ENCODE data around the gene ROBO1.

DNA sequence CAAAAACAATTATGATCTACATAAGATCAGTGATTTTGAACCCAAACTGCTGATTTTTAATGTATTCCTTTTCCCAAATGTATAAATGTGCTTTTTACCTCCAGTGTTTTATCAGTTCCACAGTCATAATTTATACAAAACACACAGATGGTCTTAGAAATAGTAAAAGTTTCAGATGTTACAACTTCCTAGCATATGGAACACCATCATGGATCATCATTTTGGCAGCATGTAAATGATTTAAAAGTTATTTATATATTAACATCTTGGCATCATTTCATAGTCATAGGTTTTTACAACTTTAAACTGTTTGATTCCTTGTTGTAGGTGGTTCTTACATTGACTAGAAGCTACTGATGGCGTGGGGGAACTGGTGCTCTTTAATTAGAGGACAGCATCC, 1025.3 kb downstream of the ROBO1 start:
- TF ChIP-seq, protein P1, sequence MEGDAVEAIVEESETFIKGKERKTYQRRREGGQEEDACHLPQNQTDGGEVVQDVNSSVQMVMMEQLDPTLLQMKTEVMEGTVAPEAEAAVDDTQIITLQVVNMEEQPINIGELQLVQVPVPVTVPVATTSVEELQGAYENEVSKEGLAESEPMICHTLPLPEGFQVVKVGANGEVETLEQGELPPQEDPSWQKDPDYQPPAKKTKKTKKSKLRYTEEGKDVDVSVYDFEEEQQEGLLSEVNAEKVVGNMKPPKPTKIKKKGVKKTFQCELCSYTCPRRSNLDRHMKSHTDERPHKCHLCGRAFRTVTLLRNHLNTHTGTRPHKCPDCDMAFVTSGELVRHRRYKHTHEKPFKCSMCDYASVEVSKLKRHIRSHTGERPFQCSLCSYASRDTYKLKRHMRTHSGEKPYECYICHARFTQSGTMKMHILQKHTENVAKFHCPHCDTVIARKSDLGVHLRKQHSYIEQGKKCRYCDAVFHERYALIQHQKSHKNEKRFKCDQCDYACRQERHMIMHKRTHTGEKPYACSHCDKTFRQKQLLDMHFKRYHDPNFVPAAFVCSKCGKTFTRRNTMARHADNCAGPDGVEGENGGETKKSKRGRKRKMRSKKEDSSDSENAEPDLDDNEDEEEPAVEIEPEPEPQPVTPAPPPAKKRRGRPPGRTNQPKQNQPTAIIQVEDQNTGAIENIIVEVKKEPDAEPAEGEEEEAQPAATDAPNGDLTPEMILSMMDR (IDR thresholded peaks at IDR 0.05; ENCODE audit: low read length): no peak
- TF ChIP-seq EZH2 (optimal IDR thresholded peaks at IDR 0.05; ENCODE audit: low read depth, low read length): no peak

All from MM.1S (cell line).